Tongue (tissue), 2 donors: ENCODE results near the gene SBF1. TPM values are rescaled to one million over a fixed set of nuclear protein-coding genes. Genes with fewer than 3 reads are reported as not detected.

ENCODE experiments used
- DNase-seq: peaks from one replicate; pipeline ENCODE4 v3.0.0-alpha.2; 2015
- total RNA-seq: library from RNA; depleted of rRNA; stranded (reverse); fragments of >200 nt; gene quantifications from one replicate; pipeline ENCODE4 v1.2.3, GENCODE V29; 2014

SBF1 gene
- total RNA-seq, 1 donor from 2014 or later = 61.7 TPM

DNA sequence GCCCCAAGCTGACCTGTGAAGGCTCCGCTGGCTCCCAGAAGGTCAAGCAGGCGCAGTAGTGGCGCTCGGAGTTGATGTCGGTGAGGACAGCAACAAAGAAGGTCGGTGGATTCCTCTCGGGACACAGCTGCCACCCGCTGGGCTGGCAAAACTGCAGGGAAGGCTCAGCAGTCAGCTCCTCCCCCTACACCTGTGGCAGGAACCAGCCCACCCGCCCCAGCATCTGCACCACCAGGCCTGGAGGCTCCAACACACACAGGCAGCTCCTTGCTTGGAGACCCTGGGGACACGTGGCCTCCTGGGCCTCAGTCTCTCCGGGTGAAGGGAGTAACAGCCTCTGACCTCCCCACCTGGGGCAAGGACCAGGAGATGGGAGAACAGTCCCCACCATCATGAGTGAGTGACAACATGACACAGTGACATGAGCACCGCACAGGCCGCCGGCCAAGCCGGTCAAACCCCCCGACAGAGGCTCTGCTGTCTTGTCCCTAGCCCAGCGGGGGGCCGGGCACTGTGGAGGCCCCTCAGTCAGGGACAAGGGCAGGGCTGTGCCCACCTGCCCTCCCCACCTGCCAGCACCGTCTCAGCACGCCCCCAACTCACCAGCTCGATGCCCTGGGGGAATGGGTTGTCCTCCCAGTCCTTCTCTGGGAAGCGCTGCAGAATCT is 6.9 kb downstream of the SBF1 start:
- DNase-seq = no peak

DNA sequence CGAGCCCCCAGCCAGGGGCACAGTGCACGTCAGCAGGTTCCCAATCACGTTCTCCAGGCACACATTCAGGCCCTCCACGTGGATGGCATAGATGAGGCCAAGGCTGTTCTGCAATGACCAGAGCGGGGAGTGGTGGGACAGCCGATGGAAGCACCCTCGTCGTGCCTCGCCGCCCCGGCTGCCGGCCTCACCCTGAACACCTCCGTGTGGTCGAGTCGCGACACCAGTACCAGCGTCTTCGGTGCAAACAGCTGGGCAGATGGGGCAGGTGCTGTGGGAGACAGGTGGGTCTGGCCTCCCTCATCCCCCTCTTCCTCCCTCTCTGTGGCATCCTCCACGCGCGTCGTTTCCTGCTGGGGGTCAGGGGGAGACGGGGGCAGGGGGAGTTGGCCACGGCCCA is 7.5 kb downstream of the SBF1 start:
- DNase-seq = no peak

- DNase-seq = no peak
Measured at GRCh38 chr22:50465066-50465930, 9.5 kb downstream of the SBF1 start.

DNA sequence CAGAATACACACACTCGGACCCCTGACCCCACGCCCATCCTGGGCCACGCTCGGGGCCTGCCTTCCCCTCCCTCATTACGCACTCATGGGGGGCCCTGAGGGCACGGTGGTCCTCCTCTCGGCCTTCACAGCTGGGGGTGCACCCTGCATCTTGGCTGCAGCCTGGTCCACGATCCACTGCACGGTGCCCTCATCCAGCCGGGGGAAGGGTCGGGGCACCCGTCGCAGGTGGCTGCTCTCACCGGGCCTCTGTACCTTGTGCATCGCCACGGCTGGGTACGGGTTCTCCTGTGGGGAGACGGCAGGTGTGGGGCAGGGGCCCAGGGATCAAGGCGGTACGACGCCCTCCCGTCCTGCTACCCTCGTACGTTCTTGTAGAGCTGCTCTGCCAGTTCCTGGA is 10.4 kb downstream of the SBF1 start:
- DNase-seq = no peak

GRCh38 chr22:50463188-50463900 is 11.5 kb downstream of the SBF1 start:
- no peak for DNase-seq

DNA sequence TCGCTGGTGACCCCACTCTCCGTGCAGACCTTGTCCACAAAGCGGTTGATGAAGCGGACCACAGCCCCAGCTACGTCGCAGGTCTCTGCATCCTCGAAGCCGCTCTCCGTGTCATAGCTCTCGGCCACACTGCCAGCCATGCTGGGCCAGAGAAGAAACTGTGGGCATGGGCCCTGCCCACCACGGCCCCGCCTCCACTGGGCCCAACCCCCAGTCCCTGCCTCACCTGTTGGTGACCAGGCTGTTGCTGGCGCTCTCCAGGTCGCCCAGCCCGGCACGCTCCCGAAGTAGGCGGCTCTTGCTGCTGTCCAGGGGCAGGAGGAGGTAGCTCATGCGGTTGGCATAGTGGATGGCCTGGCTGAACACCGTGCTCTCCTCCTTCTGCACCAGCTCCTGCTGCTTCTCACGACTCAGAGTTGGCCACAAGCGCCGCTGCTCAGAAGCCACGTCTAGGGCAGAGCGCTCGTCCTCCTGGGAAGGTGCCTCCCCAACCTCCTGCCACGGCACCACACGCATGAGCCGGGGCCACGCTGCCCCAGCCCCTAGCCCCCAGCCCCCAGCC is 12.8 kb downstream of the SBF1 start:
- DNase-seq = no peak

DNA sequence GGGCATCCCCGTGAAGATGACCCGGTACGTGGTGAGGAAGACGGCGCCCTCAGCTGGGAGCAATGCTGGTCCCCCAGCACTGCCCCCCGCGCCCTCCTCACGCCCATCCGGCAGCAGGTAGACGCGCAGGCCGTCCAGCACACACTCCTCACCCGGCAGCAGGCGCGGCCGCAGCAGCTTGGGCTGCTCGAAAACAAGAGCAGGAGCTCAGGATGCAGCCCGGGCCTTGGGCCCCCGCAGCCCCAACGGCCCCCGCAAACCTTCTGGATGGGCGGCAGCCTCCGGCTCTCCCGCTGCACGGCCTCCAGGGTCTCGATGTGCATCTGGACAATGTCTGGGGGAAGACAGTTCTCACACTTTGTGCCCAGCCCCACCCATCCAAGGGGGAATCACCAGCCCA is 13.3 kb downstream of the SBF1 start:
- no peak for DNase-seq

DNA sequence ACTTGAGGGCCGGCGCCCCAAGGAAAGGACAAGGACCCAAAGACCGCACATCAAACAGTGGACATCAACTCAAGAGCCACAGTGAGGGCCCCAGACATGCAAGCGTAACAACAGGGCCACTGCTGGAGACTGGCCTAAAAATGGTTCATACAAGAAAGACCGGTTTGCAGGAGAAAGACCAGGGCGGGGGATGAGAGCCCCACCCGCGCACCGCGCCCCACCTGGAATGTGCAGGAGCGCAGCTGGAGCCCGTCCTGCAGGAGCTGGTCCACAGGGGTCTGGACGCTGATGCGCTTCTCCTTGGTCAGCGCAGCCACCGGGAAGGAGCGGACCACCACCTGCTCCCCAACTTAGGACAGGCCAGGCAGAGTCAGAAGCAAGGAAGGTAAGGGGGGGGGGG is 13.9 kb downstream of the SBF1 start:
- DNase-seq = peak; percentile 55

GRCh38 chr22:50459496-50460140 is 15.2 kb downstream of the SBF1 start:
- no peak for DNase-seq

DNA sequence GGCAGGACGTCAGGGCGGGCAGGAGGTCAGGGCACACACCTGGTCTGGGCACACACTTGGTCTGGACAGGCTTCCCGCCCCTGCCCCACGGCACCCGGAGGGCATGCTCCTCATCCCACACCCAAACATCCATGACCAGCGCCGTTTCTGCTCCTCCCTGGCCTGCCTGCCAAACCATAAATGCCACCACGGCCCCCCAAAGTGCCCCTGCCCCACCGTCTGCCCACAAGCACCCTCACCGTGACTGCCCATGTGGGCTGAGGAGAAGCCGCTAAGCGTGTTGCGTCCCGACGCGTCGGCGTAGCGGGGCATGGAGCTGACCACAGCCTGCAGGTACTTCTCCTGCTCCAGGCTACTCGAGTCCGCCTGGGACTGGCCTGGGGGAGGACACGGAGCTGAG is 15.8 kb downstream of the SBF1 start:
- DNase-seq = no peak

DNA sequence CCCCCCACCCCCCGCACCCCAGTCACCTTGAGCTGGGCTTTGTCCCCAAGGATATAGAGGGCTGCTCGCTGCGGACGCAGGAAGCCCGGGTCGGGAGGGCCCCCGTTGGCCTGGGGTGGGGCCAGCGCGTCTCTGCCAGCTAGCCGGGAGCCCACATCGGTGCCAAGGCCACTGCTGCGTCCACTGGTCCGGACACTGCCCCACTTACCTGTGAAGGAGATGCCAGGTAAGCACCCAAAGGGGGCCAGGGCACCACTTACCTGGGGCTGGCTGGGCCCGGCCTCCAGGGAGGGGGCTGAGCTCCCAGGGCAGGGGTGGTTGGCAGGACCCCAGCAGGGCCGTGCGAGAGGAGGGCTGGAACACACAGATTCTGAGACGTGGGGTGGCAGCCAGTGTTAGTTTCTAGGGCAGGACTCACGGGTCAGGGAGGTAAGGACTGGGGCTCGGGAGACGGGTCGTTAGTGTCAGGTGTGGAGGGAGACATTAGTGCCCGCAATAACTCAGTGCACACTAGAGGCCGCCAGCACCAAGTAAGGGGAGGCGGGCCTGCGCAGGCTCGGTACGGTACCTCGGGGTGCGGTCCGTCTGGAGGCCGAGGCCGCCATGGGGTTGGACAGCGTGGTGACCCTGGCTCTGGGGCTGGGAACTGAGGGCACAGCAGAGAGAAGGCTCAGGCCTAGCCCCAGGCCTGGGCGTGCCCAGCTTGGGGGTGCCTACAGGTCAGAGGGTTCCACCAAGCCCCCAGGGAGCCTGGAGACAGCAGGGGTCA is 18.2 kb downstream of the SBF1 start:
- no peak for DNase-seq

DNA sequence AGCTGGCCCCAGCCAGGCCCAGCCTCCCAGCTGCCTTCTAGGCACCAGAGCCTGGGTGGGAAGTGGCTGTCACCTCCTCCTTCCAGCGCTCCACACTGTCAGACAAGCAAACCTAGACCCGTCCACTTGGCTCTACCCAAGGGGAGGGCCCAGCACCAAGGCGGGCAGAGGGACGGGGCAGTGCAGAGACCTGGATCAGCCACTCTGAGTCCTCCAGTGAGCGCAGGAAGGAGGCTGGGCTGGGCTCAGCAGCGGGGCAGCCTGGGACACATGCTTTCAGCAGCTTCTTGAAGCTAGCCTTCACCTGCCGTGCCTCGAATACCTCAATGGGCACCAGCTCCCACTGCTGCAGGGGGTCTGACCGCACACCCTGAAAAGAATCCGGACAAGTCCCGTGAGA is 18.8 kb downstream of the SBF1 start:
- no peak for DNase-seq

DNA sequence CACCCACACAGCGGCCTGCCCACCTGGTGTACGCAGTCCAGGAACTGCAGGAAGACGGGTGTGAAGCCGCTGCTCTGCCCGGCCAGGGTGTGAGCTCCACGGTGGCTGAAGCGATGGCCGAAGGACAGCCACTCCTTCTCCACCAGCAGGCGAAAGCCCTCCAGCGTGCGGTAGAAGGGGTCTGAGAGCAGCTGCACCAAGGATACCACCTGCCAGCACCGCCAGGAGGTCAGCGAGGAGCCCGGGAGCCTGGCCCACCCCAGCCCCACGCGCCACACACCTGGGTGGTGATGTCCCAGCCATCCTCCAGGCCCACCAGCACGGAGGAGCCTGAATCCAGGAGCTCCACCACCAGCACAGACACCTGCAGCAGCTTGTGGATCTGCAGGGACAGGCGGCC is 19.6 kb downstream of the SBF1 start:
- DNase-seq = no peak

DNA sequence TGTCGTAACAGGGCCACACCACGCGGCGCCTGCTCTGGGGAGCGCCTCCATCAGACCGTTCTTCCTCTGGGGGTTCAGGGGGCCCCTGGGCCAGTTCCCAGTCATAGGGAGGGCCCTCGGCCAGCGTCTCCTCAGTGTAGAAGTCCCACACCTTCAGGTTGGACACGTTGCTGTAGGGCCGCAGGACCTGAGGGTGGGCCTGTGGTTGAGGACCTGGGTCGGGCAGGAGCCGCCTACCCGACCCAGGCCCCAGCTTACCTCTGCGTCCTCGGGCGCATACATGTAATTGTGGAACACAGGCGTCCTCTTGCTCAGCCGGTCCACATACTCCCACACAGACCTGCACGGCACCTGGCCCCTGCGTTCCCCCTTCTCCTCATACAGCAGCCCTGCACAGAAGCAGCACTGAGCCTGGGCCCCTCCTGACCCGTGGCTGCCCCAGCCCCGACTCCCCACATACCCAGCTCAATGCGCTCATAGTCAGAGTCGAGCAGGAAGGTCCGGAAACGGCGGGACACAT is 20.2 kb downstream of the SBF1 start:
- no peak for DNase-seq

GRCh38 chr22:50452649-50453048 is 22.2 kb downstream of the SBF1 start:
- DNase-seq = no peak

DNA sequence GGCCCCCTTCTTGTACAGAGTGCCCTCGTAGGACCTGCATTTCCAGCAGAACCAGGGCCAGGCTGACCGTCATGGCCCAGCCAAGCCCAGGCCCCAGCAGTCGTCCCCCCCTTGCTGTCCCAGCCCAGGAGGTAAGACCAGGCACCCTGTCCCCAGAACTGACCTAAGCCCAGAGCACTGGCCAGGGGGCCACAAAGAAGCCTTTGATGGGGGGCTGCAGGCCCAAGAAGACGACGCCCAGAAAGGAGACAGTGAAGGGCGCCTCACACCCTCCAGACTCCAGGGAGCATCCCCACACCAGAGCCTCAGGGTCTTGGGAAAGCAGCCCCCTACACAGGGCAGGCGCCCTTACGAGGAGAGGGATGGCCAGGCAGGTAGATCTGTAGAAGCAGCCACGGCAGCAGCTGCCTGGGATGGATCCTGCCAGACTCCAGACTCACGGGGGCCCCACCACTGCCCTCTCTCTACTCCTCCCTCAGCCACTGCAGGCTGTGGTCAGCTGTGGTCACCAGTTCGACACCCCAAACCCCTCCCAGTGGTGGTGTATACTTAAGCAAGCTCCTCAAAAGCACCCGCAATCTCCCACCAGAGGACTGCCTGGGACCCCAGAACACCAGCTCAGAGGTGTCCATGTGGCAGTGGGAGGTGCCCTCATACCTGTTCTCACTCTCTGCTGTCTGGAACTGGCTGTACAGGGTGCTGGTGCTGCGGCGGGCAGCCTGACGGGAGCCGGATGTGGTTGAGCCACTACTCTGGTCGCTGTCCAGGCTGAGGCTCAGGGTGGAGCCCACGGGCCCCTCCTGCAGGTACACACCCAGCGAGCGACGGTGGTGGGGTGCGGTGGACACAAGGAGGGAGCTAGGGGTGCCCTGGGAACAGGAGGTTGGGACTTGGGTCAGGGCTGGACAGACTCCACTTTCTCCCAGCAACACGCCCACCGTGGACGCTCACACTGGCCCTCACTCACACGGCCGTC is 27.0 kb downstream of the SBF1 start:
- DNase-seq = no peak

DNA sequence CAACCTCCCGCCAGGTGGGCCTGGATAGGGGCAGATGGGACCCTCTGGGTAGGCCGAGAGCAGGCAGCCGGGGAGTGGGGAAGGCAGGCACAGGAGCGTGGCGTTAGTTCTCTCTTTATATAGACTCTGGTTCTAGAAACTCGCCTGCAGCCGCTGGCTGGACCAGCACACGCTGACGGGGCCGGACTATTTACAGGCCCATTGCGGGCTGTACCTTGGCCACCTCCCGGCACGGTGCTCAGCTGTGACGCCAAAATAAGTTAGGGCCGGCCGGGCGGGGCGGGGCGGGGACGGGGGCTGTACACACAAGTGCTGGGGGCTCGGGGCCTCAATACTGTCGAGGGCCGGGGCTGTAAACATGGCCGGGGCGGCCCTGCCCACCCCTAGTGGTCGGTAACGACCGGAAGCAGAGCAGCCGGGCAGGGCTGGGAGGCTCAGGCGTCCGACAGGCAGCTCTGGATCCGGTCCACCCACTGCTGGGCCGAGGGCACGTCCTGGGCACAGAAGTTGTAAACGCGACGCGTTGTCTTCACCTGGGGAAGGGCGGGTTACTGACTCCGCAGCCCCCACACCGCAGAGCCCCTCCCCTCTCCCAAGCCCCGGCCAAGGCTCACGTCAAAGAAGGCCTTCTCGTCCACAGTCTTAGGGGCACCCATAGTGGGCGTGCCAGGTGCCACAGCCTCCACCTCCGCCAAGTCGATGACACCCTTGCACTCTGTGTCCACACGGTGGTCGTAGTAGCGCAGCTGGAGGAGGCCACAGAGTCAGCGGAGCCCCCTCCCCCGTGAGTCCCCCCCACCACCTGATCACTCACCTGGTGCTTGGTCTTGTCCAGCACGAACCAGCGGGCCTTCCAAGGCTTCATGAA is 27.9 kb downstream of the SBF1 start:
- no peak for DNase-seq

- no peak for DNase-seq
Measured at GRCh38 chr22:50445880-50446707, 28.7 kb downstream of the SBF1 start.
